PC-9 (cell line): Measurements from ENCODE around the gene NKAP.

ENCODE experiments used
- EZH2 ChIP-seq: fragments of 200-600 bp; sonication (generic); IDR thresholded peaks from 2 replicates; pipeline ENCODE4 v1.8.0; 2017; ENCODE audit warnings: antibody characterized with exemption, low read depth
- TF ChIP-seq, protein P1 (sequence below): fragments of 200-600 bp; sonication (generic); conservative IDR thresholded peaks from 2 replicates; pipeline ENCODE4 v1.6.1; 2017; ENCODE audit warnings: mixed run types, antibody characterized with exemption, mild to moderate bottlenecking, moderate library complexity

DNA sequence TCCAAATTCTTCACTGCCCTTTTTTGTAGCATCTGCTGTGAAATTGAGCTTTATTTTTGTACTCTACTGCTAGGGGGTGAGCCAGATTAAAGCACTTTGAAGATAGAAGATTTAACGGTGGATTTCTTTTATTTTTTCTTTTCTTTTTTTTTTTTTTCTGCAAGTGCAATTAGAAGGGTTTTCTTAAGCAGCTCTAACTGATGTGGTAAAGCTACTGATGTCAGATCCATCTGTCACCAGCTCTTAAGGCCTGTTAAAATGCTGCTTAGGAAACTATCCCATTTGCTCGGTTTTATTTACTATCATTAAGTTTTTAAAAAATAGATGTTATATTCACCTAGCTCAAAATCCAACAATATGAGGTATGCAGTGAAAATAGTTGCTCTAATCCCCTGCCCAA lies 64.8 kb downstream of the NKAP start:
- TF ChIP-seq, protein P1, sequence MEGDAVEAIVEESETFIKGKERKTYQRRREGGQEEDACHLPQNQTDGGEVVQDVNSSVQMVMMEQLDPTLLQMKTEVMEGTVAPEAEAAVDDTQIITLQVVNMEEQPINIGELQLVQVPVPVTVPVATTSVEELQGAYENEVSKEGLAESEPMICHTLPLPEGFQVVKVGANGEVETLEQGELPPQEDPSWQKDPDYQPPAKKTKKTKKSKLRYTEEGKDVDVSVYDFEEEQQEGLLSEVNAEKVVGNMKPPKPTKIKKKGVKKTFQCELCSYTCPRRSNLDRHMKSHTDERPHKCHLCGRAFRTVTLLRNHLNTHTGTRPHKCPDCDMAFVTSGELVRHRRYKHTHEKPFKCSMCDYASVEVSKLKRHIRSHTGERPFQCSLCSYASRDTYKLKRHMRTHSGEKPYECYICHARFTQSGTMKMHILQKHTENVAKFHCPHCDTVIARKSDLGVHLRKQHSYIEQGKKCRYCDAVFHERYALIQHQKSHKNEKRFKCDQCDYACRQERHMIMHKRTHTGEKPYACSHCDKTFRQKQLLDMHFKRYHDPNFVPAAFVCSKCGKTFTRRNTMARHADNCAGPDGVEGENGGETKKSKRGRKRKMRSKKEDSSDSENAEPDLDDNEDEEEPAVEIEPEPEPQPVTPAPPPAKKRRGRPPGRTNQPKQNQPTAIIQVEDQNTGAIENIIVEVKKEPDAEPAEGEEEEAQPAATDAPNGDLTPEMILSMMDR: no peak
- TF ChIP-seq EZH2: no peak
